CD14-positive monocyte (primary cell): Measurements from ENCODE around the gene STRN. TPM values are rescaled to one million over a fixed set of nuclear protein-coding genes. Genes with fewer than 3 reads are reported as not detected.

Experiments
- DNase-seq, 3 donors: peaks; one replicate each; pipeline ENCODE4 v3.0.0-alpha.2; 2011 to 2022
- H2AFZ ChIP-seq: 2 replicates; pipeline ENCODE4 v1.6.0; 2012; ENCODE audit warnings: mild to moderate bottlenecking, low read depth, low read length, inconsistent platforms; ENCODE audit not compliant: insufficient read depth, poor library complexity, severe bottlenecking
- H3K27ac ChIP-seq, 2 donors: 1 replicate in 1 of 2; 2 replicates in 1 of 2; pipeline ENCODE4 v1.5.1; 2012 to 2013; ENCODE audit warnings: low read length in 2 of 2, control low read depth in 1 of 2, inconsistent platforms in 1 of 2, low read depth in 1 of 2, mild to moderate bottlenecking in 1 of 2
- H3K27me3 ChIP-seq, 2 donors: one replicate each; pipeline versions ENCODE4 v1.6.0 to v1.6.1; 2011 to 2013; ENCODE audit warnings: low read length in 2 of 2; ENCODE audit not compliant: control insufficient read depth in 2 of 2, insufficient read depth in 2 of 2
- H3K36me3 ChIP-seq, 2 donors: replicated peaks in 1 of 2; 1 replicate in 1 of 2; 2 replicates in 1 of 2; pipeline versions ENCODE4 v1.5.1 to v1.6.1; 2012 to 2013; ENCODE audit warnings: low read length in 2 of 2, control low read depth in 1 of 2, inconsistent platforms in 1 of 2, mild to moderate bottlenecking in 1 of 2; ENCODE audit not compliant: insufficient read depth in 2 of 2, control insufficient read depth in 1 of 2
- H3K4me1 ChIP-seq, 2 donors: 1 replicate in 1 of 2; 2 replicates in 1 of 2; pipeline versions ENCODE4 v1.5.1 to v1.6.1; 2012 to 2013; ENCODE audit warnings: low read length in 2 of 2, control low read depth in 1 of 2, inconsistent platforms in 1 of 2, mild to moderate bottlenecking in 1 of 2, moderate library complexity in 1 of 2; ENCODE audit not compliant: insufficient read depth in 2 of 2, control insufficient read depth in 1 of 2
- H3K4me2 ChIP-seq: replicated peaks from 2 replicates; pipeline ENCODE3; 2012; ENCODE audit warnings: low read length, moderate library complexity, mild to moderate bottlenecking; ENCODE audit not compliant: poor library complexity, severe bottlenecking; ENCODE audit errors: extremely low read depth
- H3K4me3 ChIP-seq, 3 experiments: fragments of 200-600 bp in 1 of 3; sonication (generic) in 1 of 3; replicated peaks in 1 of 3; 1 replicate in 2 of 3; 2 replicates in 1 of 3; pipeline ENCODE4 v1.5.1; 2011 to 2013; ENCODE audit warnings: low read length in 3 of 3, mild to moderate bottlenecking in 3 of 3, control low read depth in 2 of 3, low read depth in 2 of 3, inconsistent platforms in 1 of 3, moderate library complexity in 1 of 3
- H3K79me2 ChIP-seq: 2 replicates; pipeline ENCODE4 v1.6.0; 2012; ENCODE audit warnings: mild to moderate bottlenecking, control low read depth, inconsistent platforms, low read length, moderate library complexity; ENCODE audit not compliant: insufficient read depth
- H3K9ac ChIP-seq: 2 replicates; pipeline ENCODE4 v1.6.0; 2017; ENCODE audit warnings: low read length, mild to moderate bottlenecking; ENCODE audit not compliant: insufficient read depth, poor library complexity, severe bottlenecking
- H3K9me3 ChIP-seq, 2 donors: replicated peaks in 1 of 2; 1 replicate in 1 of 2; 2 replicates in 1 of 2; pipeline versions ENCODE4 v1.5.1 to v1.6.1; 2012 to 2013; ENCODE audit warnings: low read length in 2 of 2, control low read depth in 1 of 2; ENCODE audit not compliant: control insufficient read depth in 1 of 2, insufficient read depth in 1 of 2
- H4K20me1 ChIP-seq: 2 replicates; pipeline ENCODE4 v1.6.0; 2012; ENCODE audit warnings: mild to moderate bottlenecking, low read length, control low read depth, moderate library complexity; ENCODE audit not compliant: insufficient read depth
- H3K27ac Mint-ChIP-seq, 7 donors: one replicate each; pipeline ENCODE4 v1.8.0; 2020; ENCODE audit warnings: mild to moderate bottlenecking in 7 of 7, mixed read lengths in 7 of 7, moderate library complexity in 6 of 7, inconsistent platforms in 2 of 7
- H3K27me3 Mint-ChIP-seq, 3 donors: one replicate each; pipeline ENCODE4 v1.8.0; 2021 to 2022; ENCODE audit warnings: low read depth in 3 of 3, mild to moderate bottlenecking in 3 of 3, mixed read lengths in 3 of 3, moderate library complexity in 3 of 3, inconsistent platforms in 1 of 3
- H3K36me3 Mint-ChIP-seq, 2 donors: one replicate each; pipeline ENCODE4 v1.8.0; 2020; ENCODE audit warnings: mixed read lengths in 2 of 2, inconsistent platforms in 1 of 2, mild to moderate bottlenecking in 1 of 2
- H3K4me1 Mint-ChIP-seq: one replicate; pipeline ENCODE4 v1.8.0; 2020; ENCODE audit warnings: mild to moderate bottlenecking, mixed read lengths
- H3K4me3 Mint-ChIP-seq, 2 donors: one replicate each; pipeline ENCODE4 v1.8.0; 2020; ENCODE audit warnings: mild to moderate bottlenecking in 2 of 2, mixed read lengths in 2 of 2, moderate library complexity in 1 of 2
- H3K9me3 Mint-ChIP-seq, 7 donors: one replicate each; pipeline ENCODE4 v1.8.0; 2020 to 2022; ENCODE audit warnings: mixed read lengths in 7 of 7, mild to moderate bottlenecking in 6 of 7, moderate library complexity in 6 of 7, inconsistent platforms in 2 of 7
- WGBS: methylation state at CpG from one replicate; pipeline ENCODE4 v1.1.5; 2013; ENCODE audit warnings: missing lambda C conversion rate; ENCODE audit not compliant: insufficient coverage; 5-methylcytosine and 5-hydroxymethylcytosine counted together
- intact Hi-C, 2 donors: fragments of 100-400 bp; cut with micrococcal nuclease; formaldehyde crosslinking; loops; one replicate each; pipeline versions ENCODE4 v1.15.0 to v1.15.1; 2023
- polyA plus RNA-seq, 3 donors: library from polyadenylated mRNA; depleted of rRNA in 1 of 3; unstranded in 2 of 3; stranded (reverse) in 1 of 3; fragments of 300-500 nt in 2 of 3; fragments of >200 nt in 1 of 3; fragmentation: Illumina TruSeq in 2 of 3; gene quantifications; 1 replicate in 2 of 3; 2 replicates in 1 of 3; pipeline ENCODE4 v1.2.3, GENCODE V29; 2012 to 2021
- TF ChIP-seq, protein P1 (sequence below): fragments of 200-600 bp; IDR thresholded peaks from one replicate; pipeline ENCODE4 v1.8.0; 2022; ENCODE audit warnings: antibody characterized with exemption, mild to moderate bottlenecking

STRN gene
- polyA plus RNA-seq, 3 donors: 7.0 to 15.7 (median 10.7) TPM

DNA sequence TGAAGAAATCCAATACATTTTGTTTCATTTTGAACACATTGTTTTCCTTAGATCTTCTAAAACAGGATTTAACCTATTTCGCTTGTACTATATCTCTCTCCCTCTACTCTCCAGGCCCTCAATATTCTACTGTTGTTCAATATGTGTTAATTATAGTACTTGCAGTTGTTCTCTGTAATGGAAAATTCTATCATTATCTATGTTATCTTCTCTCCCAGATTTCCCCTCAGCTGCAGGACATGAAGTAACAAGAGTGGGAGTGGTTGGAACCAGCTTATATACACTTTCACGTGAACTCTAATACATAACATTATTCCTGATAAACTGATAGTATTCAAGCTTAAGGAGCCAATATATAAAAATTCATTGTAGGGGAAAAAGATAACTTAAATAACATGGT, 7.0 kb upstream of the STRN start:
- H3K36me3 ChIP-seq: peaks cover 0 to under 1% of the 10 kb centered on the region in 2 donors
- H3K27me3 ChIP-seq: no peaks in the 10 kb centered on the region
- no peaks in the 10 kb centered on the region for H3K9me3 ChIP-seq
- peaks cover 3% of the 10 kb centered on the region for H3K4me1 Mint-ChIP-seq
- H3K27ac Mint-ChIP-seq: no peak overlapping the region
- no peak overlapping the region for H3K4me3 Mint-ChIP-seq
- no CpG with 5 or more reads among the region's 2 CpGs for WGBS
- TF ChIP-seq, protein P1, sequence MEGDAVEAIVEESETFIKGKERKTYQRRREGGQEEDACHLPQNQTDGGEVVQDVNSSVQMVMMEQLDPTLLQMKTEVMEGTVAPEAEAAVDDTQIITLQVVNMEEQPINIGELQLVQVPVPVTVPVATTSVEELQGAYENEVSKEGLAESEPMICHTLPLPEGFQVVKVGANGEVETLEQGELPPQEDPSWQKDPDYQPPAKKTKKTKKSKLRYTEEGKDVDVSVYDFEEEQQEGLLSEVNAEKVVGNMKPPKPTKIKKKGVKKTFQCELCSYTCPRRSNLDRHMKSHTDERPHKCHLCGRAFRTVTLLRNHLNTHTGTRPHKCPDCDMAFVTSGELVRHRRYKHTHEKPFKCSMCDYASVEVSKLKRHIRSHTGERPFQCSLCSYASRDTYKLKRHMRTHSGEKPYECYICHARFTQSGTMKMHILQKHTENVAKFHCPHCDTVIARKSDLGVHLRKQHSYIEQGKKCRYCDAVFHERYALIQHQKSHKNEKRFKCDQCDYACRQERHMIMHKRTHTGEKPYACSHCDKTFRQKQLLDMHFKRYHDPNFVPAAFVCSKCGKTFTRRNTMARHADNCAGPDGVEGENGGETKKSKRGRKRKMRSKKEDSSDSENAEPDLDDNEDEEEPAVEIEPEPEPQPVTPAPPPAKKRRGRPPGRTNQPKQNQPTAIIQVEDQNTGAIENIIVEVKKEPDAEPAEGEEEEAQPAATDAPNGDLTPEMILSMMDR: no peak
- H2AFZ ChIP-seq: no peak overlapping the region
- DNase-seq: no peak
- H3K4me1 ChIP-seq: no peaks in the 10 kb centered on the region
- intact Hi-C loops: no loop called here
- H3K4me2 ChIP-seq: no peak overlapping the region
- no peak overlapping the region for H3K27ac ChIP-seq
- no peaks in the 10 kb centered on the region for H4K20me1 ChIP-seq
- no peak overlapping the region for H3K9ac ChIP-seq
- H3K9me3 Mint-ChIP-seq: peaks cover 0 to under 1% (median 0%) of the 10 kb centered on the region in 7 donors
- no peaks in the 10 kb centered on the region for H3K79me2 ChIP-seq
- peaks cover 0 to 2% (median 0%) of the 10 kb centered on the region in 3 donors for H3K27me3 Mint-ChIP-seq
- H3K36me3 Mint-ChIP-seq: no peaks in the 10 kb centered on the region
- no peak overlapping the region for H3K4me3 ChIP-seq

DNA sequence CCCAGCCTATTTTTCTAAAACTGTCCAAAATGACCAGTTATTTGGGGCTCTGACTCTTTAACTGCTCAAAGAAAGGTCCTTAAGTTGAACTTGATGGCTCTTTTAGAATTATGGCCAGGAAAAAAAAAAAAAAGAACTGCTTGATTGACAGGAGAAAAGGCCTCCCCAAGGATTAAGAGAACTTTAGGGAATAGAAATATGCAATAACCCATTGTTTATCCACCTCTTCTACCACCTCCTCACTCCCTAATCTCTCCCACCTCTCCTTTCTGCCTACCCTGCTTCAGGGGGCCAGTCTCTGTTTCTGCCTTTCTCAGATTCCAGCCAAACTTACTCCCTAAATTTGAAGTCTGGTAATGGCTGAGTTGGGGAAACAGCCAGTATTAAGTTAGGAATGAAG, 5.7 kb upstream of the STRN start:
- Histone ChIP-seq H2AFZ (no peak overlapping the region), H3K36me3 (no peaks in the 10 kb centered on the region), H3K4me3 (no peak overlapping the region), H3K4me2 (no peak overlapping the region), H4K20me1 (no peaks in the 10 kb centered on the region), H3K27me3 (no peaks in the 10 kb centered on the region), H3K9me3 (no peaks in the 10 kb centered on the region), H3K4me1 (peaks cover 7 to 12% of the 10 kb centered on the region in 2 donors), H3K27ac (no peak overlapping the region), H3K79me2 (no peaks in the 10 kb centered on the region), H3K9ac (no peak overlapping the region)
- peaks cover 13% of the 10 kb centered on the region for H3K4me1 Mint-ChIP-seq
- H3K4me3 Mint-ChIP-seq: no peak overlapping the region
- H3K27me3 Mint-ChIP-seq: peaks cover 0 to 2% (median 0%) of the 10 kb centered on the region in 3 donors
- TF ChIP-seq, protein P1: no peak
- DNase-seq: no peak
- H3K27ac Mint-ChIP-seq: no peak overlapping the region
- H3K9me3 Mint-ChIP-seq: no peaks in the 10 kb centered on the region
- intact Hi-C loops: no loop called here
- H3K36me3 Mint-ChIP-seq: no peaks in the 10 kb centered on the region
